ENCODE results near the gene HSPB7. TPM values are rescaled to one million over a fixed set of nuclear protein-coding genes. Genes with fewer than 3 reads are reported as not detected.

HSPB7 gene
- 19.4 TPM for total RNA-seq

DNA sequence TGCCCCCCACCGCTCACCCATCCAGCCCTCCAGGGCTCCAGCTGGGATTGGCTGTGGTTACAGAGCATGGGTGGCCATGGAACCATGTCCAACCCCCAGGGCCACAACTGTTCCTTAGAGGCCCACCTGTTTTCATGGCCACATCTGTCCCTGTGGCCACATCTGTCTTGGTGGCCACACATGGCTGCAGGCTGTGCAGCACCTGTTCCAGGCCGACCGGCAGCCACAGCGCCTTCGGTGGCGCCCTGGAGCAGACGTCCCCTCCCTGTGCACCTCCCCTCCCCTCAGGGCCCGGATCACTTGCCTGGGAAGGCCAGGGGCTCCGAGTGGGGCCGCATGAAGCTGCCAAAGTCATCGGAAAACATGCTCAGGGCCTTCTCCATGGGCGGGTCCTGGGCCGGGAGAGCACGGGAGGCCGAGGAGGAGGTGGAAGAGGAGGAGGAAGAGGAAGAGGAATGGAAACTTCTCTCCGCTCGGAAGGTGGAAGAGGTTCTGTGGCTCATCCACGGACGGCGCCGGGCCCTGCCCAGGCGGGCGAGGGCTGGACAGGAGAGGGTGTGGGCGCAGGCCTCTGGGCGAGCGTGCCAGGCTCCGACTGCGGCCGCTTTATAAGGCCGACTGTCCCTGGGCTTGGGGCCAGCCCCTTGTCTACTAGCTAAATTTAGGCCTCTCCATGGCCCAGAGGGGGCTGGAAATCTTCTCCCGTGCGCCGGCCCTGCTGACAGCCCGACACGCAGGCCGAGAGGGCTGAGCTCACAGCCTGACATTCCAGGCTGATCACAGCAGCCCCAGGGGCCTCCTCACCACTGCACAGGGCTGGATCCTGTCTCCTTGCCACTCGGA is at the start of gene HSPB7:
TSS of gene HSPB7 (minus strand) at position 583 of the 843 bp plus-strand sequence. CDS start at position 503, 80 bp downstream.
- Histone ChIP-seq H3K9me3 (no peaks in the 10 kb centered on the region), H3K4me1 (peaks cover 61% of the 10 kb centered on the region), H3K4me3 (peak within 1 kb of the TSS; percentile 27 to 39), H3K27ac (peak within 1 kb of the TSS; percentile 94), H3K27me3 (no peaks in the 10 kb centered on the region), H3K36me3 (no peaks in the 10 kb centered on the region)
- TF ChIP-seq POLR2A (IDR thresholded peaks at IDR 0.05) (peak in 1 of 2 donors; percentile 30), POLR2AphosphoS5 (IDR thresholded peaks at IDR 0.05; ENCODE audit: insufficient read depth in 1 of 2, low read depth in 1 of 2) (peak; percentile 54 to 92)
- TF ChIP-seq, protein P1, sequence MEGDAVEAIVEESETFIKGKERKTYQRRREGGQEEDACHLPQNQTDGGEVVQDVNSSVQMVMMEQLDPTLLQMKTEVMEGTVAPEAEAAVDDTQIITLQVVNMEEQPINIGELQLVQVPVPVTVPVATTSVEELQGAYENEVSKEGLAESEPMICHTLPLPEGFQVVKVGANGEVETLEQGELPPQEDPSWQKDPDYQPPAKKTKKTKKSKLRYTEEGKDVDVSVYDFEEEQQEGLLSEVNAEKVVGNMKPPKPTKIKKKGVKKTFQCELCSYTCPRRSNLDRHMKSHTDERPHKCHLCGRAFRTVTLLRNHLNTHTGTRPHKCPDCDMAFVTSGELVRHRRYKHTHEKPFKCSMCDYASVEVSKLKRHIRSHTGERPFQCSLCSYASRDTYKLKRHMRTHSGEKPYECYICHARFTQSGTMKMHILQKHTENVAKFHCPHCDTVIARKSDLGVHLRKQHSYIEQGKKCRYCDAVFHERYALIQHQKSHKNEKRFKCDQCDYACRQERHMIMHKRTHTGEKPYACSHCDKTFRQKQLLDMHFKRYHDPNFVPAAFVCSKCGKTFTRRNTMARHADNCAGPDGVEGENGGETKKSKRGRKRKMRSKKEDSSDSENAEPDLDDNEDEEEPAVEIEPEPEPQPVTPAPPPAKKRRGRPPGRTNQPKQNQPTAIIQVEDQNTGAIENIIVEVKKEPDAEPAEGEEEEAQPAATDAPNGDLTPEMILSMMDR (IDR thresholded peaks at IDR 0.05), result no peak
- DNase-seq (ENCODE audit: extremely low spot score in 2 of 2), result no peak
- intact Hi-C loops (cut with DNase I), result no loop called here

- Histone ChIP-seq H3K4me1 (peaks cover 17% of the 10 kb centered on the region), H3K27ac (no peak overlapping the region), H3K4me3 (no peak overlapping the region), H3K27me3 (no peaks in the 10 kb centered on the region), H3K36me3 (no peaks in the 10 kb centered on the region), H3K9me3 (no peaks in the 10 kb centered on the region)
- no peak for DNase-seq (ENCODE audit: extremely low spot score in 2 of 2)
- intact Hi-C loops (cut with DNase I), result no loop called here
- TF ChIP-seq, protein P1 (IDR thresholded peaks at IDR 0.05), result no peak
- TF ChIP-seq POLR2A (IDR thresholded peaks at IDR 0.05) (no peak), POLR2AphosphoS5 (IDR thresholded peaks at IDR 0.05; ENCODE audit: insufficient read depth in 1 of 2, low read depth in 1 of 2) (no peak)
Measured at GRCh38 chr1:16067127-16067768, 49.4 kb upstream of the HSPB7 start.

GRCh38 chr1:16066245-16066644 is 48.4 kb upstream of the HSPB7 start:
- Histone ChIP-seq H3K36me3 (no peaks in the 10 kb centered on the region), H3K27me3 (no peaks in the 10 kb centered on the region), H3K4me1 (peaks cover 17% of the 10 kb centered on the region), H3K4me3 (no peak overlapping the region), H3K9me3 (no peaks in the 10 kb centered on the region), H3K27ac (no peak overlapping the region)
- TF ChIP-seq, protein P1 (IDR thresholded peaks at IDR 0.05), result no peak
- TF ChIP-seq POLR2A (IDR thresholded peaks at IDR 0.05) (no peak), POLR2AphosphoS5 (IDR thresholded peaks at IDR 0.05; ENCODE audit: insufficient read depth in 1 of 2, low read depth in 1 of 2) (no peak)
- no peak for DNase-seq (ENCODE audit: extremely low spot score in 2 of 2)
- intact Hi-C loops (cut with DNase I), result no loop called here

DNA sequence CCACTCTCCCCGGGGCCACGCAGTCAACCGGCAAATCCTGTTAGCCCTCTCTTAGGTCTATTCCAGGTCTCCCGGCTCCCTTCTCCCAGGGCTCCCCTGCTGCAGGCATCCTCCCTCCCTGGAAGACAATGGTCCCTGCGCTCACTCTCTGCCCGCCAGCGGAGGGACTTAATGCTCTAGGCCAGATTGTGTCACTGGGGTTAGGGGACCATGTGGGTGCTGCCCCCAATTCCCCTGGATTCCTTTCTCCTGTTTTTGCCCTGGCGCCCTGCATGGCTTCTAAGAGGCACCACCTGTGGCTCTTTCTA is 47.4 kb upstream of the HSPB7 start:
- Histone ChIP-seq H3K4me1 (peaks cover 17% of the 10 kb centered on the region), H3K27me3 (no peaks in the 10 kb centered on the region), H3K36me3 (no peaks in the 10 kb centered on the region), H3K4me3 (no peak overlapping the region), H3K27ac (peak overlapping the region; percentile 63), H3K9me3 (no peaks in the 10 kb centered on the region)
- TF ChIP-seq POLR2AphosphoS5 (IDR thresholded peaks at IDR 0.05; ENCODE audit: insufficient read depth in 1 of 2, low read depth in 1 of 2) (no peak), POLR2A (IDR thresholded peaks at IDR 0.05) (no peak)
- TF ChIP-seq, protein P1 (IDR thresholded peaks at IDR 0.05), result no peak
- no peak for DNase-seq (ENCODE audit: extremely low spot score in 2 of 2)
- intact Hi-C loops (cut with DNase I), result no loop called here

Measured in vagina (tissue), 2 donors.